Measurements from ENCODE around the gene SCN1A. TPM values are rescaled to one million over a fixed set of nuclear protein-coding genes. Genes with fewer than 3 reads are reported as not detected.

SCN1A gene
- polyA plus RNA-seq, 3 donors: not detected

DNA sequence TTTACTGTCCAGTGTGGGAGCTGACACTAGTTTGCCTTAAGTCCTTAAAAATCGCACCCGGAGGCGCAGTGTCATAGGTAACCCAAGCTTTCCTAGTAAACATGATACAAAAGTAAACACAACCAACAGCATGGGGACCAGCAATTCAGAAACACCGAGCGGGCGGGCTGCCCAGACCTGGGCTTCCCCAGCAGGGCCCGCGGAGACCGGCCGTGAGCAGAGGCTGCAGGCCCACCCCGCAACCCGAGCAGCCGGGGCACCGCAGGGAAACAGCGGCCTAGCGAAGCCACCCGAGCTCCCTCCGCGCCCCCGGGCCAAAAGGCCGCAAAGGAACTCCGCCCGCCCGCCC lies 174.5 kb downstream of the SCN1A start:
- H3K27ac Mint-ChIP-seq: no peak overlapping the region
- intact Hi-C loops (cut with micrococcal nuclease): loop anchor here in 1 of 2 donors (10.0 kb wide), 1 partner anchor 152 kb away; no protein-coding TSS in a partner anchor
- H3K9ac ChIP-seq (ENCODE audit: insufficient read depth, low read length, poor library complexity, severe bottlenecking): peak overlapping the region; percentile 74
- H3K27me3 Mint-ChIP-seq (ENCODE audit: low read depth in 3 of 3): peaks cover 0 to 5% (median 0%) of the 10 kb centered on the region in 3 donors
- H4K20me1 ChIP-seq (ENCODE audit: insufficient read depth, low read length): no peaks in the 10 kb centered on the region
- H3K36me3 Mint-ChIP-seq: peaks cover 3 to 10% of the 10 kb centered on the region in 2 donors
- H3K4me2 ChIP-seq (replicated peaks; ENCODE audit: extremely low read depth, low read length, poor library complexity, severe bottlenecking): peak overlapping the region; percentile 89
- peaks cover 0 to 3% (median 0%) of the 10 kb centered on the region in 7 donors for H3K9me3 Mint-ChIP-seq
- no peaks in the 10 kb centered on the region for H3K27me3 ChIP-seq (ENCODE audit: control insufficient read depth in 2 of 2, insufficient read depth in 2 of 2, low read length in 2 of 2)
- 0% methylated on average over 24 of the region's 24 CpGs for WGBS (ENCODE audit: insufficient coverage)
- H3K36me3 ChIP-seq (replicated peaks in 1 of 2; ENCODE audit: control insufficient read depth in 1 of 2, insufficient read depth in 2 of 2, low read length in 2 of 2): peaks cover 0 to 13% of the 10 kb centered on the region in 2 donors
- H2AFZ ChIP-seq (ENCODE audit: insufficient read depth, low read depth, low read length, poor library complexity, severe bottlenecking): peak overlapping the region; percentile 94
- H3K27ac ChIP-seq (ENCODE audit: low read depth in 1 of 2, low read length in 2 of 2): peak overlapping the region in 1 of 2 donors; percentile 83
- H3K79me2 ChIP-seq (ENCODE audit: insufficient read depth, low read length): peaks cover 26% of the 10 kb centered on the region
- H3K4me3 Mint-ChIP-seq: no peak overlapping the region
- H3K4me3 ChIP-seq (replicated peaks in 1 of 3; ENCODE audit: low read depth in 2 of 3, low read length in 3 of 3): peak overlapping the region; percentile 73 to 85 (median 76)
- peaks cover 11% of the 10 kb centered on the region for H3K4me1 Mint-ChIP-seq
- H3K4me1 ChIP-seq (ENCODE audit: control insufficient read depth in 1 of 2, insufficient read depth in 2 of 2, low read length in 2 of 2): peaks cover 20 to 28% of the 10 kb centered on the region in 2 donors
- peaks cover 0 to 2% of the 10 kb centered on the region in 2 donors for H3K9me3 ChIP-seq (replicated peaks in 1 of 2; ENCODE audit: control insufficient read depth in 1 of 2, insufficient read depth in 1 of 2, low read length in 2 of 2)
- TF ChIP-seq, protein P1, sequence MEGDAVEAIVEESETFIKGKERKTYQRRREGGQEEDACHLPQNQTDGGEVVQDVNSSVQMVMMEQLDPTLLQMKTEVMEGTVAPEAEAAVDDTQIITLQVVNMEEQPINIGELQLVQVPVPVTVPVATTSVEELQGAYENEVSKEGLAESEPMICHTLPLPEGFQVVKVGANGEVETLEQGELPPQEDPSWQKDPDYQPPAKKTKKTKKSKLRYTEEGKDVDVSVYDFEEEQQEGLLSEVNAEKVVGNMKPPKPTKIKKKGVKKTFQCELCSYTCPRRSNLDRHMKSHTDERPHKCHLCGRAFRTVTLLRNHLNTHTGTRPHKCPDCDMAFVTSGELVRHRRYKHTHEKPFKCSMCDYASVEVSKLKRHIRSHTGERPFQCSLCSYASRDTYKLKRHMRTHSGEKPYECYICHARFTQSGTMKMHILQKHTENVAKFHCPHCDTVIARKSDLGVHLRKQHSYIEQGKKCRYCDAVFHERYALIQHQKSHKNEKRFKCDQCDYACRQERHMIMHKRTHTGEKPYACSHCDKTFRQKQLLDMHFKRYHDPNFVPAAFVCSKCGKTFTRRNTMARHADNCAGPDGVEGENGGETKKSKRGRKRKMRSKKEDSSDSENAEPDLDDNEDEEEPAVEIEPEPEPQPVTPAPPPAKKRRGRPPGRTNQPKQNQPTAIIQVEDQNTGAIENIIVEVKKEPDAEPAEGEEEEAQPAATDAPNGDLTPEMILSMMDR (IDR thresholded peaks at IDR 0.05): no peak
- DNase-seq: no peak

DNA sequence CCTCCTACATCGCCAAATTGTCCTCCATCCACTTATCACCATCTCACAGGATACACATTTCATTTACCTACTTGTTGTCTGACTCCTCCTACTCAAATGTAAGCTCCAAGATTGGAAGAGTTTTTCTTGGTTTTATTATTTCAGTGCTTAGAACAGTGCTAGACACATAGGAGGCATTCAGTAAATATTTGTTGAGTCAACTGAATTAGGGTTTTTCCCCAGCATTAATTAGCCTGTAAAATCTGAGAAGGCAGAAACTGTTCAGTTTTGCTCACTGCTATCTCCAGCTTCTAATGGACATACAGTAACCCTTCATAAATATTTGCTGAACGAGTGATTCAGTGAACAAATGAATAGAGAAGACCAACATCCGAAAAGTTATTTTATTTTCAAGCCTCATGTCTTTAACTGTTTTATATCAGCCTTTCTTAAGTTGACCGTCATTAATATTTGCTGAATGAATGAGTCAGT lies 175.0 kb downstream of the SCN1A start:
- Mint-ChIP-seq H3K27ac (no peak overlapping the region), H3K27me3 (ENCODE audit: low read depth in 3 of 3) (peaks cover 0 to 5% (median 0%) of the 10 kb centered on the region in 3 donors), H3K4me3 (no peak overlapping the region), H3K9me3 (peaks cover 0 to 3% (median 0%) of the 10 kb centered on the region in 7 donors), H3K36me3 (peaks cover 6 to 13% of the 10 kb centered on the region in 2 donors), H3K4me1 (peaks cover 11% of the 10 kb centered on the region)
- Histone ChIP-seq H3K27ac (ENCODE audit: low read depth in 1 of 2, low read length in 2 of 2) (peak overlapping the region in 1 of 2 donors; percentile 83), H3K27me3 (ENCODE audit: control insufficient read depth in 2 of 2, insufficient read depth in 2 of 2, low read length in 2 of 2) (no peaks in the 10 kb centered on the region), H4K20me1 (ENCODE audit: insufficient read depth, low read length) (no peaks in the 10 kb centered on the region), H3K9me3 (replicated peaks in 1 of 2; ENCODE audit: control insufficient read depth in 1 of 2, insufficient read depth in 1 of 2, low read length in 2 of 2) (peaks cover 0 to 2% of the 10 kb centered on the region in 2 donors), H3K4me2 (replicated peaks; ENCODE audit: extremely low read depth, low read length, poor library complexity, severe bottlenecking) (peak overlapping the region; percentile 89), H2AFZ (ENCODE audit: insufficient read depth, low read depth, low read length, poor library complexity, severe bottlenecking) (peak overlapping the region; percentile 94), H3K36me3 (replicated peaks in 1 of 2; ENCODE audit: control insufficient read depth in 1 of 2, insufficient read depth in 2 of 2, low read length in 2 of 2) (peaks cover 0 to 18% of the 10 kb centered on the region in 2 donors), H3K4me1 (ENCODE audit: control insufficient read depth in 1 of 2, insufficient read depth in 2 of 2, low read length in 2 of 2) (peaks cover 20 to 28% of the 10 kb centered on the region in 2 donors), H3K79me2 (ENCODE audit: insufficient read depth, low read length) (peaks cover 26% of the 10 kb centered on the region), H3K4me3 (replicated peaks in 1 of 3; ENCODE audit: low read depth in 2 of 3, low read length in 3 of 3) (peak overlapping the region; percentile 73 to 85 (median 76)), H3K9ac (ENCODE audit: insufficient read depth, low read length, poor library complexity, severe bottlenecking) (peak overlapping the region; percentile 74)
- no peak for DNase-seq
- intact Hi-C loops (cut with micrococcal nuclease): loop anchor here in 1 of 2 donors (10.0 kb wide), 1 partner anchor 152 kb away; no protein-coding TSS in a partner anchor
- TF ChIP-seq, protein P1 (IDR thresholded peaks at IDR 0.05): no peak
- no CpG with 5 or more reads among the region's 4 CpGs for WGBS (ENCODE audit: insufficient coverage)

Data from CD14-positive monocyte (primary cell).